K562 (cell line): ENCODE results near the gene LBH. TPM values are rescaled to one million over a fixed set of nuclear protein-coding genes. Genes with fewer than 3 reads are reported as not detected.

Experiments
- CBX1 ChIP-seq: sonication (generic); IDR thresholded peaks from 2 replicates; pipeline ENCODE4 v1.6.1; 2016; ENCODE audit warnings: antibody characterized with exemption, low read depth, mild to moderate bottlenecking
- DIDO1 ChIP-seq: fragments of 450-650 bp; IDR thresholded peaks from 2 replicates; pipeline ENCODE4 v1.6.1; 2016; ENCODE audit warnings: low read depth, missing biosample characterization, missing genetic modification characterization
- ESRRA ChIP-seq: fragments of 450-650 bp; IDR thresholded peaks from 2 replicates; pipeline ENCODE4 v1.6.1; 2014; ENCODE audit warnings: low read depth, mild to moderate bottlenecking, moderate library complexity, borderline replicate concordance
- ETS2 ChIP-seq: IDR thresholded peaks from 2 replicates; pipeline ENCODE4 v1.6.1; 2016; ENCODE audit warnings: borderline replicate concordance, missing genetic modification characterization, mild to moderate bottlenecking, moderate library complexity, missing compliant biosample characterization; ENCODE audit not compliant: poor library complexity, severe bottlenecking
- GABPB1 ChIP-seq: sonication (generic); formaldehyde crosslinking; IDR thresholded peaks from 2 replicates; pipeline ENCODE4 v1.8.0; 2022; ENCODE audit warnings: mild to moderate bottlenecking, missing genetic modification reagents
- HDAC2 ChIP-seq: fragments of 450-650 bp; IDR thresholded peaks from 2 replicates; pipeline ENCODE4 v1.6.1; 2016; ENCODE audit warnings: mild to moderate bottlenecking
- HMGXB4 ChIP-seq: sonication (generic); formaldehyde crosslinking; IDR thresholded peaks from 2 replicates; pipeline ENCODE4 v1.8.1; 2023; ENCODE audit warnings: mild to moderate bottlenecking, missing genetic modification reagents
- MTA3 ChIP-seq: fragments of 450-650 bp; formaldehyde crosslinking; IDR thresholded peaks from 2 replicates; pipeline ENCODE4 v1.6.1; 2017; ENCODE audit warnings: mild to moderate bottlenecking, borderline replicate concordance
- PHB2 ChIP-seq: fragments of 450-650 bp; IDR thresholded peaks from 2 replicates; pipeline ENCODE4 v1.6.1; 2017; ENCODE audit warnings: low read depth
- PPARD ChIP-seq: fragments of 250-450 bp; sonication (Bioruptor Pico); IDR thresholded peaks from 2 replicates; pipeline ENCODE4 v1.8.0; 2022; ENCODE audit warnings: inconsistent platforms, mild to moderate bottlenecking, moderate library complexity
- SIN3A ChIP-seq, 2 experiments: fragments of 150-350 bp in 1 of 2; IDR thresholded peaks; 2 replicates each; pipeline ENCODE4 v1.6.1; 2011 to 2016; ENCODE audit warnings: borderline replicate concordance in 2 of 2, low read depth in 2 of 2, low read length in 2 of 2, mild to moderate bottlenecking in 2 of 2, moderate library complexity in 2 of 2; ENCODE audit not compliant: control insufficient read depth in 1 of 2
- SREBF1 ChIP-seq: fragments of 150-350 bp; IDR thresholded peaks from 2 replicates; pipeline ENCODE4 v1.6.1; 2014; ENCODE audit warnings: antibody characterized with exemption, low read depth, low read length, borderline replicate concordance
- TCF3 ChIP-seq: sonication (generic); formaldehyde crosslinking; IDR thresholded peaks from 2 replicates; pipeline ENCODE4 v1.4.0; 2020; ENCODE audit warnings: mild to moderate bottlenecking, missing genetic modification reagents
- TEAD2 ChIP-seq: fragments of 450-650 bp; IDR thresholded peaks from 2 replicates; pipeline ENCODE4 v1.6.1; 2016; ENCODE audit warnings: missing genetic modification characterization, control low read depth, missing compliant biosample characterization
- ZKSCAN8 ChIP-seq: fragments of 200-800 bp; sonication (Bioruptor generic); IDR thresholded peaks from 2 replicates; pipeline ENCODE4 v1.6.1; 2016; ENCODE audit warnings: missing genetic modification characterization, missing compliant biosample characterization
- ZNF384 ChIP-seq: IDR thresholded peaks from 2 replicates; pipeline ENCODE4 v1.6.1; 2012; ENCODE audit warnings: low read depth, low read length, improper control_type of control experiment
- ZZZ3 ChIP-seq: fragments of 450-650 bp; IDR thresholded peaks from 2 replicates; pipeline ENCODE4 v1.6.1; 2016; ENCODE audit warnings: antibody characterized with exemption, mild to moderate bottlenecking, moderate library complexity
- polyA plus RNA-seq, 8 experiments: library from polyadenylated mRNA; depleted of rRNA in 4 of 8; stranded (reverse) in 5 of 8; unstranded in 3 of 8; fragments of >200 nt; fragmentation: Nextera tagmentation in 2 of 8; fragmentation: Illumina TruSeq in 1 of 8; extraction: Ambion mirVana in 2 of 8; extraction: Trizol in 1 of 8; gene quantifications; 2 replicates each; pipeline versions ENCODE4 v1.2.1 to v1.2.3, GENCODE V29; 2011 to 2014; ENCODE audit warnings: inconsistent platforms in 1 of 8, missing spikeins in 1 of 8
- total RNA-seq, 7 experiments: library from RNA; depleted of rRNA in 6 of 7; stranded (reverse); fragments of >200 nt in 6 of 7; fragmentation: Illumina TruSeq in 2 of 7; extraction: Trizol in 2 of 7; gene quantifications; 2 replicates each; pipeline versions ENCODE4 v1.2.1 to v1.2.3, GENCODE V29; 2011 to 2021; ENCODE audit warnings: low replicate concordance in 1 of 7
- TF ChIP-seq, protein P1 (sequence below): fragments of 450-650 bp; IDR thresholded peaks from 2 replicates; pipeline ENCODE4 v1.6.1; 2016; ENCODE audit warnings: antibody characterized with exemption
- TF ChIP-seq, protein P2 (sequence below), 2 experiments: IDR thresholded peaks in 1 of 2; conservative IDR thresholded peaks in 1 of 2; 2 replicates each; pipeline ENCODE4 v1.6.1; 2016; ENCODE audit warnings: low read depth in 2 of 2, mild to moderate bottlenecking in 1 of 2, missing compliant biosample characterization in 1 of 2, missing genetic modification characterization in 1 of 2, moderate library complexity in 1 of 2

LBH gene
- total and polyA plus RNA-seq, 9 of the 15 experiments (the other 6 are each of a cell fraction or from before 2014, with no cell fraction given), result 3.1 to 13.4 (median 7.4) TPM

- TF ChIP-seq ETS2 (tag), result no peak
- TF ChIP-seq ESRRA, result no peak; the same call in 1 of the 2 replicates
- TF ChIP-seq DIDO1 (tag), result no peak
- TF ChIP-seq PHB2, result 0 out of 2 replicates have a peak, but pooled peaks have one; percentile 50
- TF ChIP-seq, protein P1, sequence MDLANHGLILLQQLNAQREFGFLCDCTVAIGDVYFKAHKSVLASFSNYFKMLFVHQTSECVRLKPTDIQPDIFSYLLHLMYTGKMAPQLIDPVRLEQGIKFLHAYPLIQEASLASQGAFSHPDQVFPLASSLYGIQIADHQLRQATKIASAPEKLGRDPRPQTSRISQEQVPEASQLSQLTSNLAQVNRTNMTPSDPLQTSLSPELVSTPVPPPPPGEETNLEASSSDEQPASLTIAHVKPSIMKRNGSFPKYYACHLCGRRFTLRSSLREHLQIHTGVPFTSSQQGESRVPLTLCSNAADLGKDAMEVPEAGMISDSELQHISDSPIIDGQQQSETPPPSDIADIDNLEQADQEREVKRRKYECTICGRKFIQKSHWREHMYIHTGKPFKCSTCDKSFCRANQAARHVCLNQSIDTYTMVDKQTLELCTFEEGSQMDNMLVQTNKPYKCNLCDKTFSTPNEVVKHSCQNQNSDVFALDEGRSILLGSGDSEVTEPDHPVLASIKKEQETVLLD, result peak; percentile 78; the same call in 1 of the 2 replicates
- TF ChIP-seq HDAC2, result peak; percentile 94
- TF ChIP-seq TCF3 (CRISPR knock-in tag), result peak; percentile 94
- no peak for TF ChIP-seq PPARD
- TF ChIP-seq SREBF1, result no peak
- TF ChIP-seq HMGXB4 (CRISPR knock-in tag), result no peak
- no peak for TF ChIP-seq ZNF384
- TF ChIP-seq TEAD2 (tag), result no peak
- TF ChIP-seq, protein P2, sequence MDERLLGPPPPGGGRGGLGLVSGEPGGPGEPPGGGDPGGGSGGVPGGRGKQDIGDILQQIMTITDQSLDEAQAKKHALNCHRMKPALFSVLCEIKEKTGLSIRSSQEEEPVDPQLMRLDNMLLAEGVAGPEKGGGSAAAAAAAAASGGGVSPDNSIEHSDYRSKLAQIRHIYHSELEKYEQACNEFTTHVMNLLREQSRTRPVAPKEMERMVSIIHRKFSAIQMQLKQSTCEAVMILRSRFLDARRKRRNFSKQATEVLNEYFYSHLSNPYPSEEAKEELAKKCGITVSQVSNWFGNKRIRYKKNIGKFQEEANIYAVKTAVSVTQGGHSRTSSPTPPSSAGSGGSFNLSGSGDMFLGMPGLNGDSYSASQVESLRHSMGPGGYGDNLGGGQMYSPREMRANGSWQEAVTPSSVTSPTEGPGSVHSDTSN (CRISPR knock-in tag; IDR thresholded peaks at IDR 0.05; ENCODE audit: low read depth), result no peak
- TF ChIP-seq, protein P2 (tag; conservative IDR thresholded peaks at IDR 0.05; ENCODE audit: low read depth), result peak; percentile 98
- TF ChIP-seq ZZZ3, result no peak
- TF ChIP-seq ZKSCAN8 (CRISPR knock-in tag), result peak; percentile 67; the same call in 1 of the 2 replicates
- TF ChIP-seq SIN3A (IDR thresholded peaks at IDR 0.05; ENCODE audit: borderline replicate concordance in 2 of 2, control insufficient read depth in 1 of 2, low read depth in 2 of 2, low read length in 2 of 2), result no peak; a peak in 1 of 4 replicates
- TF ChIP-seq CBX1, result peak; percentile 67; the same call in 1 of the 2 replicates
- no peak; the same call in 1 of the 2 replicates for TF ChIP-seq MTA3
- peak; percentile 63; the same call in 1 of the 2 replicates for TF ChIP-seq GABPB1 (CRISPR knock-in tag)
Observed at GRCh38 chr2:30252723-30253701, 21.7 kb downstream of the LBH start (continued).
